Activated T-cell treated with anti-CD3 and anti-CD28 coated beads, Interleukin-2, amount 50 U/mL, for 24 hours (primary cell): ENCODE data around the gene PDE6B.

ENCODE experiments used
- DNase-seq: peaks from one replicate; pipeline ENCODE4 v3.0.0-alpha.2; 2020
- H3K27ac Mint-ChIP-seq: 2 replicates; pipeline ENCODE4 v1.8.0; 2020; ENCODE audit warnings: mild to moderate bottlenecking, mixed read lengths
- H3K27me3 Mint-ChIP-seq: 2 replicates; pipeline ENCODE4 v1.8.0; 2020; ENCODE audit warnings: mixed read lengths
- H3K36me3 Mint-ChIP-seq: 2 replicates; pipeline ENCODE4 v1.8.0; 2020; ENCODE audit warnings: low read depth, mixed read lengths
- H3K4me1 Mint-ChIP-seq: 2 replicates; pipeline ENCODE4 v1.8.0; 2020; ENCODE audit warnings: low read depth, mixed read lengths
- H3K4me3 Mint-ChIP-seq: 2 replicates; pipeline ENCODE4 v1.8.0; 2020; ENCODE audit warnings: mild to moderate bottlenecking, moderate library complexity, mixed read lengths
- H3K9me3 Mint-ChIP-seq: 2 replicates; pipeline ENCODE4 v1.8.0; 2020; ENCODE audit warnings: mixed read lengths

Gene PDE6B

GRCh38 chr4:707929-708630 lies 82.7 kb downstream of the PDE6B start:
- no peaks in the 10 kb centered on the region for H3K27me3 Mint-ChIP-seq
- H3K4me3 Mint-ChIP-seq = no peak overlapping the region
- H3K27ac Mint-ChIP-seq = peak overlapping the region; percentile 77
- peaks cover 23% of the 10 kb centered on the region for H3K4me1 Mint-ChIP-seq
- no peak for DNase-seq
- H3K36me3 Mint-ChIP-seq = peaks cover 6% of the 10 kb centered on the region
- H3K9me3 Mint-ChIP-seq = no peaks in the 10 kb centered on the region

- H3K4me1 Mint-ChIP-seq = peaks cover 23% of the 10 kb centered on the region
- no peaks in the 10 kb centered on the region for H3K27me3 Mint-ChIP-seq
- H3K36me3 Mint-ChIP-seq = peaks cover 6% of the 10 kb centered on the region
- no peaks in the 10 kb centered on the region for H3K9me3 Mint-ChIP-seq
- no peak overlapping the region for H3K4me3 Mint-ChIP-seq
- DNase-seq = no peak
- no peak overlapping the region for H3K27ac Mint-ChIP-seq
Observed at GRCh38 chr4:708631-708933, 83.2 kb downstream of the PDE6B start.

GRCh38 chr4:709348-709747 lies 84.0 kb downstream of the PDE6B start:
- Mint-ChIP-seq H3K27me3 (no peaks in the 10 kb centered on the region), H3K4me3 (no peak overlapping the region), H3K4me1 (peaks cover 25% of the 10 kb centered on the region), H3K36me3 (peaks cover 6% of the 10 kb centered on the region), H3K27ac (no peak overlapping the region), H3K9me3 (no peaks in the 10 kb centered on the region)
- DNase-seq = no peak

- Mint-ChIP-seq H3K27ac (no peak overlapping the region), H3K9me3 (no peaks in the 10 kb centered on the region), H3K4me3 (no peak overlapping the region), H3K4me1 (peaks cover 30% of the 10 kb centered on the region), H3K27me3 (no peaks in the 10 kb centered on the region), H3K36me3 (peaks cover 9% of the 10 kb centered on the region)
- no peak for DNase-seq
Observed at GRCh38 chr4:710116-710515, 84.7 kb downstream of the PDE6B start.

DNA sequence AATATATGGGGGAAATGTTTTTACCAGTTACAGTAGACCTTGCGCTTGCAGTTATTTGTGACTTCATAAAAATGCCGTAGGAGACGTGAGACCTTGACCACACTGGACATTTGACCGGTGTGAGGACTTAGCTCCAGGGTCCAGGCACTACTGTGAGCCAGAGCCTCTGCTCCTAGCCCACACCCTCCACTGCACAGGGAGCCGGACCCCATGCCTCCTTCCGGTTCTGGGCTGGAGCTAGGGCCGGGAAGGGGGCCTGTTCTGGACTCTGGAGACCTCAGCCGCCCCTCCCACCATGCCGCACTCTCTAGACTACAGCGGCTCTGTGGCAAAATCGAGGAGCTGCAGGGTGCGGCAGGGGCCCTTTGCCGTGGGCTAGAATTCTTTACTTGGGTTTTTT lies 85.5 kb downstream of the PDE6B start:
- no peak for DNase-seq
- H3K27me3 Mint-ChIP-seq = no peaks in the 10 kb centered on the region

GRCh38 chr4:712093-712492 lies 86.7 kb downstream of the PDE6B start:
- no peak overlapping the region for H3K27ac Mint-ChIP-seq
- peaks cover 9% of the 10 kb centered on the region for H3K36me3 Mint-ChIP-seq
- peaks cover 30% of the 10 kb centered on the region for H3K4me1 Mint-ChIP-seq
- no peaks in the 10 kb centered on the region for H3K27me3 Mint-ChIP-seq
- no peaks in the 10 kb centered on the region for H3K9me3 Mint-ChIP-seq
- no peak overlapping the region for H3K4me3 Mint-ChIP-seq
- no peak for DNase-seq

More for the DNA sequence above, 85.5 kb downstream of the PDE6B start:
- Mint-ChIP-seq H3K9me3 (no peaks in the 10 kb centered on the region), H3K4me1 (peaks cover 30% of the 10 kb centered on the region), H3K36me3 (peaks cover 9% of the 10 kb centered on the region), H3K27ac (no peak overlapping the region), H3K4me3 (no peak overlapping the region)

GRCh38 chr4:712916-713632 lies 87.7 kb downstream of the PDE6B start:
- Mint-ChIP-seq H3K9me3 (no peaks in the 10 kb centered on the region), H3K4me1 (peaks cover 30% of the 10 kb centered on the region), H3K27ac (no peak overlapping the region), H3K4me3 (no peak overlapping the region), H3K27me3 (no peaks in the 10 kb centered on the region), H3K36me3 (peaks cover 9% of the 10 kb centered on the region)
- DNase-seq = no peak

GRCh38 chr4:714087-714486 lies 88.7 kb downstream of the PDE6B start:
- Mint-ChIP-seq H3K4me1 (peaks cover 24% of the 10 kb centered on the region), H3K9me3 (no peaks in the 10 kb centered on the region), H3K27ac (no peak overlapping the region), H3K27me3 (no peaks in the 10 kb centered on the region), H3K36me3 (peaks cover 9% of the 10 kb centered on the region), H3K4me3 (no peak overlapping the region)
- no peak for DNase-seq

DNA sequence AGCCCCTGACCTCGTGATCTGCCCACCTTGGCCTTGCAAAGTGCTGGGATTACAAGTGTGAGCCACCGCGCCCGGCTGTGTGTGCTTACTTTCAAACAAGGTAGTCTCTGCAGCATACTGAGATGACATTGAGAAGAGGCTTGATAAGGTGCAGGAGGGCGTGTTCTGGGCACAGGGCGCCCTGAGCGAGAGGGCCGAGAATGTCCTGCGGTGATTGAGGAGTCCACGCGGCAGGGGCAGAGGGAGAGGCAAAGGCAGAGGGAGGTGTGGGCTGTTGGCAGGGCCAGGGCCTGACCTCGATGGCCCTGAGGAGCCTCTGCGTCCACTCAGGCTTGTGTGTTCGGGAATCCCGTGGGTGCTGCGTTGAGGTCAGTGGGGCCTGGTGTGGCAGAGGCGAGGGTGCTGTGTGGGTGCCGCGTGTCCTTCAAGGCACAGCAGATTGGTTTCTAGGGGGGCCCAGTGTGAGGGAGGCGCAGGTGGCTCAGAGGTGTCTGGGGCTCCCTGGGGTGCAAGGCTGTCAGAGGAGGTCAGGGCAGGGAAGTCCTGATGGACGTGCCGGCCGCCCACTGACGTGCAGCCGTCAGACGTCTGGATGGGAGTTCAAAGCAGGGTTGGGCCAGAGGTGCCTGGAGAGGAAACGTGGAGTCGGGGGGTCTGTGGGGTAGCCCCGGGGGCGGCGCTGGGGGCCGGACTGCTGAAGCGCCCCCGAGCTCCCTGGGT lies 92.4 kb downstream of the PDE6B start:
- no peak overlapping the region for H3K4me3 Mint-ChIP-seq
- H3K36me3 Mint-ChIP-seq = peaks cover 30% of the 10 kb centered on the region
- peaks cover 10% of the 10 kb centered on the region for H3K4me1 Mint-ChIP-seq
- no peaks in the 10 kb centered on the region for H3K27me3 Mint-ChIP-seq
- no peak for DNase-seq
- H3K9me3 Mint-ChIP-seq = no peaks in the 10 kb centered on the region
- H3K27ac Mint-ChIP-seq = peak overlapping the region; percentile 24

DNA sequence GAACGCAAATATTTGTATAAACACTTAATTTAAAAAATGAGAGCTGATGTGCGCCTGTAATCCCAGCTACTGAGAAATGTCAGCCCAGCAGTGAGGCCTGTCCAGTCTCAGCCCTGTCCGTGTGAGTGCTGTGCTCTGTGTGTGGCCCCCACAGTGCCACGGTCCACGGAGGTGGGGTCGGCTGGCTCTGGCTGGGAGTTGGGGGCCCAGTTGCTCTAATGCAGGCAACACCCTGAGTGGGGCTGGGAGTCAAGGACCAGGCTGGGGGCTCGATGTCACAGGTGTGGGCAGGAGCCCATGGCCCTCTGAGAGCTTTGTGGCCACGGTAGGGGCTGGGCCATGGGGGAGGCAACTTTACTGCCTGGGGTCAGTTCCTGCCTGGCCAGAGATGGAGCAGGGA lies 93.1 kb downstream of the PDE6B start:
- Mint-ChIP-seq H3K27me3 (no peaks in the 10 kb centered on the region), H3K27ac (no peak overlapping the region), H3K4me1 (peaks cover 10% of the 10 kb centered on the region), H3K4me3 (no peak overlapping the region), H3K9me3 (no peaks in the 10 kb centered on the region), H3K36me3 (peaks cover 37% of the 10 kb centered on the region)
- no peak for DNase-seq
